HEK293 (cell line): ENCODE results near the gene GATAD2A.

Experiments
- GLIS2 ChIP-seq: fragments of 450-650 bp; formaldehyde crosslinking; IDR thresholded peaks from 2 replicates; pipeline ENCODE4 v1.5.1; 2016; ENCODE audit warnings: missing biosample characterization, missing genetic modification characterization
- MZF1 ChIP-seq: fragments of 450-650 bp; formaldehyde crosslinking; IDR thresholded peaks from 2 replicates; pipeline ENCODE4 v1.5.1; 2017; ENCODE audit warnings: missing biosample characterization, missing genetic modification characterization, borderline replicate concordance
- REPIN1 ChIP-seq: fragments of 450-650 bp; formaldehyde crosslinking; IDR thresholded peaks from 2 replicates; pipeline ENCODE4 v1.5.1; 2017; ENCODE audit warnings: missing biosample characterization, missing genetic modification characterization, low read depth
- ZNF138 ChIP-seq: fragments of 450-650 bp; formaldehyde crosslinking; IDR thresholded peaks from 2 replicates; pipeline ENCODE4 v1.5.1; 2016; ENCODE audit warnings: missing biosample characterization, missing genetic modification characterization, borderline replicate concordance
- ZNF302 ChIP-seq: fragments of 450-650 bp; formaldehyde crosslinking; IDR thresholded peaks from 2 replicates; pipeline ENCODE4 v1.5.1; 2016; ENCODE audit warnings: missing biosample characterization, missing genetic modification characterization, low read depth
- ZNF324 ChIP-seq: fragments of 450-650 bp; formaldehyde crosslinking; IDR thresholded peaks from 2 replicates; pipeline ENCODE4 v1.5.1; 2016; ENCODE audit warnings: missing biosample characterization, missing genetic modification characterization
- ZNF837 ChIP-seq: fragments of 450-650 bp; formaldehyde crosslinking; IDR thresholded peaks from 2 replicates; pipeline ENCODE4 v1.5.1; 2016; ENCODE audit warnings: missing biosample characterization, missing genetic modification characterization
- TF ChIP-seq, protein P1 (sequence below): fragments of 450-650 bp; formaldehyde crosslinking; IDR thresholded peaks from 2 replicates; pipeline ENCODE4 v1.5.1; 2016; ENCODE audit warnings: missing biosample characterization, missing genetic modification characterization
- TF ChIP-seq, protein P2 (sequence below): fragments of 450-650 bp; formaldehyde crosslinking; IDR thresholded peaks from 2 replicates; pipeline ENCODE4 v1.5.1; 2016; ENCODE audit warnings: missing biosample characterization, missing genetic modification characterization
- TF ChIP-seq, protein P3 (sequence below): fragments of 450-650 bp; formaldehyde crosslinking; IDR thresholded peaks from 2 replicates; pipeline ENCODE4 v1.5.1; 2016; ENCODE audit warnings: missing biosample characterization, missing genetic modification characterization, low read depth
- TF ChIP-seq, protein P4 (sequence below): fragments of 450-650 bp; formaldehyde crosslinking; IDR thresholded peaks from 2 replicates; pipeline ENCODE4 v1.5.1; 2016; ENCODE audit warnings: missing biosample characterization, missing genetic modification characterization
- TF ChIP-seq, protein P5 (sequence below): fragments of 450-650 bp; formaldehyde crosslinking; IDR thresholded peaks from 2 replicates; pipeline ENCODE4 v1.5.1; 2016; ENCODE audit warnings: missing biosample characterization, missing genetic modification characterization

DNA sequence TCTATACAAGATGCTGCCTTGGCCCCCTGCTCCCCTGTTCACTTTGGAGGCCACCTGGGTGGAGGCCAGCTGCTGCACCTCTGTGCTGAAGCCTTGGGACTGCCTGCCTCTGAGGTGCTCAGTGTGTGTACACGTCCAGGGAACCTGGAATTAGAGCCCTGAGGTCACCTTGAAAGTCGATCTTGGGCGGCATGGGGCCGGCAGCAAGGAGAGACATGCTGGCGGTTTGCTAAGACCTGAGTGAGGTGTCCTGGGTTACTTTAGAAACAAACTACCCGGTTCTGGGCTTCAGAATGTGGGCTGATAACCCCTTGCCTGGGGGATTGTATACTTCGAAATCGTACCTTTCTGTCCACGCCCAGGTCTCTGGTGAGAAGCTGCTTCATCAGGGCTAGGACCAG is 84.3 kb downstream of the GATAD2A start:
- TF ChIP-seq, protein P1, sequence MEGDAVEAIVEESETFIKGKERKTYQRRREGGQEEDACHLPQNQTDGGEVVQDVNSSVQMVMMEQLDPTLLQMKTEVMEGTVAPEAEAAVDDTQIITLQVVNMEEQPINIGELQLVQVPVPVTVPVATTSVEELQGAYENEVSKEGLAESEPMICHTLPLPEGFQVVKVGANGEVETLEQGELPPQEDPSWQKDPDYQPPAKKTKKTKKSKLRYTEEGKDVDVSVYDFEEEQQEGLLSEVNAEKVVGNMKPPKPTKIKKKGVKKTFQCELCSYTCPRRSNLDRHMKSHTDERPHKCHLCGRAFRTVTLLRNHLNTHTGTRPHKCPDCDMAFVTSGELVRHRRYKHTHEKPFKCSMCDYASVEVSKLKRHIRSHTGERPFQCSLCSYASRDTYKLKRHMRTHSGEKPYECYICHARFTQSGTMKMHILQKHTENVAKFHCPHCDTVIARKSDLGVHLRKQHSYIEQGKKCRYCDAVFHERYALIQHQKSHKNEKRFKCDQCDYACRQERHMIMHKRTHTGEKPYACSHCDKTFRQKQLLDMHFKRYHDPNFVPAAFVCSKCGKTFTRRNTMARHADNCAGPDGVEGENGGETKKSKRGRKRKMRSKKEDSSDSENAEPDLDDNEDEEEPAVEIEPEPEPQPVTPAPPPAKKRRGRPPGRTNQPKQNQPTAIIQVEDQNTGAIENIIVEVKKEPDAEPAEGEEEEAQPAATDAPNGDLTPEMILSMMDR (tag by site-specific recombination), result no peak
- TF ChIP-seq GLIS2 (tag by site-specific recombination), result no peak
- TF ChIP-seq ZNF138 (tag by site-specific recombination), result no peak
- TF ChIP-seq, protein P2, sequence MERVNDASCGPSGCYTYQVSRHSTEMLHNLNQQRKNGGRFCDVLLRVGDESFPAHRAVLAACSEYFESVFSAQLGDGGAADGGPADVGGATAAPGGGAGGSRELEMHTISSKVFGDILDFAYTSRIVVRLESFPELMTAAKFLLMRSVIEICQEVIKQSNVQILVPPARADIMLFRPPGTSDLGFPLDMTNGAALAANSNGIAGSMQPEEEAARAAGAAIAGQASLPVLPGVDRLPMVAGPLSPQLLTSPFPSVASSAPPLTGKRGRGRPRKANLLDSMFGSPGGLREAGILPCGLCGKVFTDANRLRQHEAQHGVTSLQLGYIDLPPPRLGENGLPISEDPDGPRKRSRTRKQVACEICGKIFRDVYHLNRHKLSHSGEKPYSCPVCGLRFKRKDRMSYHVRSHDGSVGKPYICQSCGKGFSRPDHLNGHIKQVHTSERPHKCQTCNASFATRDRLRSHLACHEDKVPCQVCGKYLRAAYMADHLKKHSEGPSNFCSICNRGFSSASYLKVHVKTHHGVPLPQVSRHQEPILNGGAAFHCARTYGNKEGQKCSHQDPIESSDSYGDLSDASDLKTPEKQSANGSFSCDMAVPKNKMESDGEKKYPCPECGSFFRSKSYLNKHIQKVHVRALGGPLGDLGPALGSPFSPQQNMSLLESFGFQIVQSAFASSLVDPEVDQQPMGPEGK, result no peak
- TF ChIP-seq, protein P3, sequence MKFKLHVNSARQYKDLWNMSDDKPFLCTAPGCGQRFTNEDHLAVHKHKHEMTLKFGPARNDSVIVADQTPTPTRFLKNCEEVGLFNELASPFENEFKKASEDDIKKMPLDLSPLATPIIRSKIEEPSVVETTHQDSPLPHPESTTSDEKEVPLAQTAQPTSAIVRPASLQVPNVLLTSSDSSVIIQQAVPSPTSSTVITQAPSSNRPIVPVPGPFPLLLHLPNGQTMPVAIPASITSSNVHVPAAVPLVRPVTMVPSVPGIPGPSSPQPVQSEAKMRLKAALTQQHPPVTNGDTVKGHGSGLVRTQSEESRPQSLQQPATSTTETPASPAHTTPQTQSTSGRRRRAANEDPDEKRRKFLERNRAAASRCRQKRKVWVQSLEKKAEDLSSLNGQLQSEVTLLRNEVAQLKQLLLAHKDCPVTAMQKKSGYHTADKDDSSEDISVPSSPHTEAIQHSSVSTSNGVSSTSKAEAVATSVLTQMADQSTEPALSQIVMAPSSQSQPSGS (tag by site-specific recombination), result no peak
- no peak for TF ChIP-seq MZF1 (tag by site-specific recombination)
- TF ChIP-seq ZNF324 (tag by site-specific recombination), result no peak
- no peak for TF ChIP-seq REPIN1 (tag by site-specific recombination)
- TF ChIP-seq, protein P4, sequence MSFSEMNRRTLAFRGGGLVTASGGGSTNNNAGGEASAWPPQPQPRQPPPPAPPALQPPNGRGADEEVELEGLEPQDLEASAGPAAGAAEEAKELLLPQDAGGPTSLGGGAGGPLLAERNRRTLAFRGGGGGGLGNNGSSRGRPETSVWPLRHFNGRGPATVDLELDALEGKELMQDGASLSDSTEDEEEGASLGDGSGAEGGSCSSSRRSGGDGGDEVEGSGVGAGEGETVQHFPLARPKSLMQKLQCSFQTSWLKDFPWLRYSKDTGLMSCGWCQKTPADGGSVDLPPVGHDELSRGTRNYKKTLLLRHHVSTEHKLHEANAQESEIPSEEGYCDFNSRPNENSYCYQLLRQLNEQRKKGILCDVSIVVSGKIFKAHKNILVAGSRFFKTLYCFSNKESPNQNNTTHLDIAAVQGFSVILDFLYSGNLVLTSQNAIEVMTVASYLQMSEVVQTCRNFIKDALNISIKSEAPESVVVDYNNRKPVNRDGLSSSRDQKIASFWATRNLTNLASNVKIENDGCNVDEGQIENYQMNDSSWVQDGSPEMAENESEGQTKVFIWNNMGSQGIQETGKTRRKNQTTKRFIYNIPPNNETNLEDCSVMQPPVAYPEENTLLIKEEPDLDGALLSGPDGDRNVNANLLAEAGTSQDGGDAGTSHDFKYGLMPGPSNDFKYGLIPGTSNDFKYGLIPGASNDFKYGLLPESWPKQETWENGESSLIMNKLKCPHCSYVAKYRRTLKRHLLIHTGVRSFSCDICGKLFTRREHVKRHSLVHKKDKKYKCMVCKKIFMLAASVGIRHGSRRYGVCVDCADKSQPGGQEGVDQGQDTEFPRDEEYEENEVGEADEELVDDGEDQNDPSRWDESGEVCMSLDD (tag by site-specific recombination), result no peak
- no peak for TF ChIP-seq ZNF302 (tag by site-specific recombination)
- TF ChIP-seq, protein P5, sequence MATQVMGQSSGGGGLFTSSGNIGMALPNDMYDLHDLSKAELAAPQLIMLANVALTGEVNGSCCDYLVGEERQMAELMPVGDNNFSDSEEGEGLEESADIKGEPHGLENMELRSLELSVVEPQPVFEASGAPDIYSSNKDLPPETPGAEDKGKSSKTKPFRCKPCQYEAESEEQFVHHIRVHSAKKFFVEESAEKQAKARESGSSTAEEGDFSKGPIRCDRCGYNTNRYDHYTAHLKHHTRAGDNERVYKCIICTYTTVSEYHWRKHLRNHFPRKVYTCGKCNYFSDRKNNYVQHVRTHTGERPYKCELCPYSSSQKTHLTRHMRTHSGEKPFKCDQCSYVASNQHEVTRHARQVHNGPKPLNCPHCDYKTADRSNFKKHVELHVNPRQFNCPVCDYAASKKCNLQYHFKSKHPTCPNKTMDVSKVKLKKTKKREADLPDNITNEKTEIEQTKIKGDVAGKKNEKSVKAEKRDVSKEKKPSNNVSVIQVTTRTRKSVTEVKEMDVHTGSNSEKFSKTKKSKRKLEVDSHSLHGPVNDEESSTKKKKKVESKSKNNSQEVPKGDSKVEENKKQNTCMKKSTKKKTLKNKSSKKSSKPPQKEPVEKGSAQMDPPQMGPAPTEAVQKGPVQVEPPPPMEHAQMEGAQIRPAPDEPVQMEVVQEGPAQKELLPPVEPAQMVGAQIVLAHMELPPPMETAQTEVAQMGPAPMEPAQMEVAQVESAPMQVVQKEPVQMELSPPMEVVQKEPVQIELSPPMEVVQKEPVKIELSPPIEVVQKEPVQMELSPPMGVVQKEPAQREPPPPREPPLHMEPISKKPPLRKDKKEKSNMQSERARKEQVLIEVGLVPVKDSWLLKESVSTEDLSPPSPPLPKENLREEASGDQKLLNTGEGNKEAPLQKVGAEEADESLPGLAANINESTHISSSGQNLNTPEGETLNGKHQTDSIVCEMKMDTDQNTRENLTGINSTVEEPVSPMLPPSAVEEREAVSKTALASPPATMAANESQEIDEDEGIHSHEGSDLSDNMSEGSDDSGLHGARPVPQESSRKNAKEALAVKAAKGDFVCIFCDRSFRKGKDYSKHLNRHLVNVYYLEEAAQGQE (tag by site-specific recombination), result no peak
- TF ChIP-seq ZNF837 (tag by site-specific recombination), result no peak
